GM06990 (cell line): ENCODE results near the gene ADAP1.

Source experiments
- DNase-seq: peaks from one replicate; pipeline ENCODE4 v3.0.0-alpha.2; 2011; ENCODE audit not compliant: insufficient read length; ENCODE audit errors: extremely low read depth
- H3K27me3 ChIP-seq: replicated peaks from 2 replicates; pipeline ENCODE4 v1.6.0; 2011; ENCODE audit warnings: low read length; ENCODE audit not compliant: control insufficient read depth, insufficient read depth
- H3K36me3 ChIP-seq: 2 replicates; pipeline ENCODE4 v1.5.1; 2011; ENCODE audit warnings: low read length; ENCODE audit not compliant: control insufficient read depth, insufficient read depth
- H3K4me3 ChIP-seq: replicated peaks from 2 replicates; pipeline ENCODE4 v1.5.1; 2011; ENCODE audit warnings: low read depth, mild to moderate bottlenecking, control low read depth, low read length
- CTCF ChIP-seq: IDR thresholded peaks from 2 replicates; pipeline ENCODE4 v1.5.1; 2011; ENCODE audit warnings: low read length, control low read depth, mild to moderate bottlenecking, inconsistent platforms; ENCODE audit not compliant: insufficient read depth, poor library complexity, severe bottlenecking

ADAP1 gene

GRCh38 chr7:997404-998395 is 43.2 kb upstream of the ADAP1 start:
- peaks cover 14% of the 10 kb centered on the region for H3K36me3 ChIP-seq
- no peaks in the 10 kb centered on the region for H3K27me3 ChIP-seq
- no peak overlapping the region for H3K4me3 ChIP-seq
- no peak for TF ChIP-seq CTCF
- DNase-seq = no peak

GRCh38 chr7:996079-996872 is 41.8 kb upstream of the ADAP1 start:
- no peak for DNase-seq
- Histone ChIP-seq H3K36me3 (peaks cover 14% of the 10 kb centered on the region), H3K27me3 (no peaks in the 10 kb centered on the region), H3K4me3 (no peak overlapping the region)
- TF ChIP-seq CTCF = no peak

GRCh38 chr7:995571-995970 is 41.1 kb upstream of the ADAP1 start:
- DNase-seq = no peak
- Histone ChIP-seq H3K27me3 (no peaks in the 10 kb centered on the region), H3K4me3 (no peak overlapping the region), H3K36me3 (peaks cover 14% of the 10 kb centered on the region)
- TF ChIP-seq CTCF = no peak

- DNase-seq = no peak
- TF ChIP-seq CTCF = no peak
- no peak overlapping the region for H3K4me3 ChIP-seq
These were observed 40.3 kb upstream of the ADAP1 start for GRCh38 chr7:994592-995308.

GRCh38 chr7:992709-993607 is 38.5 kb upstream of the ADAP1 start:
- DNase-seq = peak; percentile 90
- H3K27me3 ChIP-seq = no peaks in the 10 kb centered on the region
- peaks cover 14% of the 10 kb centered on the region for H3K36me3 ChIP-seq
- no peak overlapping the region for H3K4me3 ChIP-seq
- TF ChIP-seq CTCF = peak; percentile 100

More at GRCh38 chr7:994592-995308, 40.3 kb upstream of the ADAP1 start:
- Histone ChIP-seq H3K27me3 (no peaks in the 10 kb centered on the region), H3K36me3 (peaks cover 14% of the 10 kb centered on the region)
